GM12878 (cell line): ENCODE measurements around the gene TRPM1. TPM values are rescaled to one million over a fixed set of nuclear protein-coding genes. Genes with fewer than 3 reads are reported as not detected.

Experiments
- ATAC-seq: fragments of 200-7000 bp; cut with Tn5 transposase; 3 replicates; pipeline ENCODE4 v1.9.1; 2020; ENCODE audit warnings: mild to moderate bottlenecking, moderate library complexity
- BruUV-seq: library from RNA; stranded (reverse); fragments of 400-500 nt; replicated peaks from 2 replicates; lab custom pipeline; 2021; lab: Mats Ljungman, UMichigan
- CTCF ChIA-PET: fragments of 300-600 bp; sonication (Branson Sonifier 250); formaldehyde crosslinking; extraction: SDS; loops from one replicate; lab custom pipeline; 2021; ENCODE audit warnings: inconsistent platforms; lab: Yijun Ruan, JAX
- POLR2A ChIA-PET: fragments of 350-600 bp; formaldehyde crosslinking; extraction: SDS; loops from one replicate; lab custom pipeline; 2021; ENCODE audit warnings: inconsistent platforms; lab: Charles Lee
- RAD21 ChIA-PET: fragments of 300-600 bp; sonication (Branson Sonifier 250); formaldehyde crosslinking; loops from one replicate; lab custom pipeline; 2023; ENCODE audit warnings: antibody characterized with exemption; ENCODE audit not compliant: unreplicated experiment; lab: Charles Lee
- SMC1A ChIA-PET: fragments of 300-600 bp; sonication (Branson Sonifier 250); formaldehyde crosslinking; loops from one replicate; lab custom pipeline; 2023; ENCODE audit not compliant: unreplicated experiment, uncharacterized antibody; lab: Charles Lee
- DNase-seq: peaks from one replicate; pipeline ENCODE4 v3.0.0-alpha.2; 2011; ENCODE audit warnings: low read depth, low spot score
- FAIRE-seq: peaks from 3 replicates; lab custom pipeline; 2011; peaks lifted over from hg19 to GRCh38; lab: Jason Lieb, UNC
- H2AFZ ChIP-seq: 2 replicates; pipeline ENCODE4 v1.6.0; 2011; ENCODE audit warnings: low read depth, low read length, control low read depth; ENCODE audit not compliant: control insufficient read depth
- H3K27ac ChIP-seq: 2 replicates; pipeline ENCODE4 v1.5.1; 2011; ENCODE audit warnings: control low read depth; ENCODE audit not compliant: control insufficient read depth, insufficient read depth
- H3K27me3 ChIP-seq, 2 experiments: replicated peaks in 1 of 2; 2 replicates each; pipeline versions ENCODE4 v1.6.0 to v1.6.1; 2011; ENCODE audit warnings: low read length in 1 of 2; ENCODE audit not compliant: control insufficient read depth in 2 of 2, insufficient read depth in 2 of 2
- H3K36me3 ChIP-seq, 2 experiments: 2 replicates each; pipeline ENCODE4 v1.5.1; 2011; ENCODE audit warnings: low read length in 1 of 2; ENCODE audit not compliant: control insufficient read depth in 2 of 2, insufficient read depth in 2 of 2
- H3K4me1 ChIP-seq: 2 replicates; pipeline ENCODE4 v1.6.1; 2011; ENCODE audit warnings: mild to moderate bottlenecking, low read length, moderate library complexity, mixed read lengths; ENCODE audit not compliant: control insufficient read depth, insufficient read depth
- H3K4me2 ChIP-seq: 2 replicates; pipeline ENCODE4 v1.6.0; 2011; ENCODE audit warnings: control low read depth; ENCODE audit not compliant: control insufficient read depth, insufficient read depth
- H3K4me3 ChIP-seq: fragments of 200-600 bp; sonication (generic); 2 replicates; pipeline ENCODE4 v1.5.1; 2016
- H3K79me2 ChIP-seq: 2 replicates; pipeline ENCODE4 v1.6.0; 2011; ENCODE audit warnings: low read length; ENCODE audit not compliant: control insufficient read depth, insufficient read depth
- H3K9ac ChIP-seq: 2 replicates; pipeline ENCODE4 v1.8.0; 2011; ENCODE audit warnings: low read length, control low read depth, mixed read lengths; ENCODE audit not compliant: control insufficient read depth, insufficient read depth
- H3K9me3 ChIP-seq: replicated peaks from 3 replicates; pipeline ENCODE4 v1.5.1; 2011; ENCODE audit warnings: mild to moderate bottlenecking, low read length; ENCODE audit not compliant: control insufficient read depth, insufficient read depth
- H4K20me1 ChIP-seq: 2 replicates; pipeline ENCODE4 v1.6.0; 2011; ENCODE audit not compliant: control insufficient read depth, insufficient read depth
- ASH2L ChIP-seq: fragments of 300-600, 200-600 bp; sonication (generic); IDR thresholded peaks from 2 replicates; pipeline ENCODE4 v1.6.1; 2017; ENCODE audit warnings: low read depth, mild to moderate bottlenecking, borderline replicate concordance
- CHD4 ChIP-seq: fragments of 200-600 bp; sonication (generic); IDR thresholded peaks from 2 replicates; pipeline ENCODE4 v1.6.1; 2016; ENCODE audit warnings: mild to moderate bottlenecking
- HDAC2 ChIP-seq: fragments of 200-600 bp; sonication (generic); IDR thresholded peaks from 2 replicates; pipeline ENCODE4 v1.6.1; 2017
- POLR2A ChIP-seq: IDR thresholded peaks from 2 replicates; pipeline ENCODE4 v1.6.1; 2011; ENCODE audit warnings: low read depth, mild to moderate bottlenecking, low read length
- SP1 ChIP-seq: IDR thresholded peaks from one replicate; pipeline ENCODE4 v1.6.1; 2011; ENCODE audit warnings: low read depth, low read length
- TCF7 ChIP-seq: IDR thresholded peaks from 2 replicates; pipeline ENCODE4 v1.6.1; 2014; ENCODE audit warnings: antibody characterized with exemption, borderline replicate concordance
- WGBS: methylation state at CpG from one replicate; pipeline ENCODE4 v1.1.6; 2016; ENCODE audit warnings: low lambda C conversion rate; ENCODE audit not compliant: insufficient replicate concordance, insufficient coverage; ENCODE audit errors: missing lambda C conversion rate; 5-methylcytosine and 5-hydroxymethylcytosine counted together
- in situ Hi-C: fragments of 300-500 bp; cut with MboI; formaldehyde crosslinking; loops from 9 replicates; pipeline ENCODE4 v1.14.3; 2018; ENCODE audit warnings: mixed read lengths
- intact Hi-C: fragments of 100-400 bp; cut with micrococcal nuclease; formaldehyde crosslinking; loops from one replicate; pipeline ENCODE4 v1.14.2; 2022; ENCODE audit not compliant: unreplicated experiment
- polyA plus RNA-seq, 11 experiments: library from polyadenylated mRNA; depleted of rRNA in 4 of 11; unstranded in 6 of 11; stranded (reverse) in 5 of 11; fragments of >200 nt; fragmentation: Nextera tagmentation in 4 of 11; fragmentation: Illumina TruSeq in 1 of 11; extraction: Ambion mirVana in 4 of 11; extraction: Trizol in 1 of 11; gene quantifications; 1 replicate in 1 of 11; 2 replicates in 10 of 11; pipeline versions ENCODE4 v1.2.1 to v1.2.3, GENCODE V29; 2011 to 2016; ENCODE audit warnings: inconsistent platforms in 2 of 11, missing spikeins in 2 of 11, low read depth in 1 of 11
- total RNA-seq, 4 experiments: library from RNA; depleted of rRNA in 3 of 4; stranded (reverse); fragments of >200 nt in 3 of 4; fragmentation: Illumina TruSeq in 1 of 4; extraction: Trizol in 1 of 4; gene quantifications; 2 replicates each; pipeline versions ENCODE4 v1.2.1 to v1.2.3, GENCODE V29; 2013 to 2021
- TF ChIP-seq, protein P1 (sequence below), 3 experiments: IDR thresholded peaks in 2 of 3; conservative IDR thresholded peaks in 1 of 3; 2 replicates each; pipeline ENCODE4 v1.5.1; 2011; ENCODE audit warnings: low read depth in 3 of 3, low read length in 3 of 3, mild to moderate bottlenecking in 3 of 3, control low read depth in 2 of 3, moderate library complexity in 2 of 3, inconsistent platforms in 1 of 3, mixed read lengths in 1 of 3; ENCODE audit not compliant: control insufficient read depth in 2 of 3, insufficient read depth in 1 of 3; ENCODE audit errors: extremely low read depth in 1 of 3

TRPM1 gene
- total and polyA plus RNA-seq, 10 of the 15 experiments (the other 5 are each of a cell fraction or from before 2014, with no cell fraction given): 0.01 to 0.10 (median 0.05) TPM; not detected in 4

GRCh38 chr15:30969724-30970123 lies 131.8 kb downstream of the TRPM1 start:
- ChIA-PET SMC1A (interaction anchor here (1.3 to 4.5 kb wide), 3 partner anchors 13 to 44 kb away, joined by 4 to 22 read pairs (median 5); no protein-coding TSS in a partner anchor), CTCF (interaction anchor here (1.3 kb wide), 1 partner anchor 111 kb away, joined by 3 read pairs; no protein-coding TSS in a partner anchor), POLR2A (no interaction called here), RAD21 (no interaction called here)
- no peak overlapping the region for H3K9ac ChIP-seq
- no peaks in the 10 kb centered on the region for H3K79me2 ChIP-seq
- ATAC-seq (no peak), FAIRE-seq (no peak), DNase-seq (no peak)
- no peak overlapping the region for H3K4me3 ChIP-seq
- H2AFZ ChIP-seq: no peak overlapping the region
- no peak overlapping the region for H3K27ac ChIP-seq
- no peaks in the 10 kb centered on the region for H4K20me1 ChIP-seq
- in situ Hi-C loops: no loop called here
- no peaks in the 10 kb centered on the region for H3K27me3 ChIP-seq
- WGBS: 100% methylated on average over 2 of the region's 2 CpGs
- no peaks in the 10 kb centered on the region for H3K9me3 ChIP-seq
- H3K36me3 ChIP-seq: peaks cover 2 to 3% of the 10 kb centered on the region in 2 experiments; a peak in 2 of 4 replicates
- no TSS peak for BruUV-seq
- H3K4me2 ChIP-seq: no peak overlapping the region
- intact Hi-C loops: loop anchor here (5.0 kb wide), 1 partner anchor 47 kb away; no protein-coding TSS in a partner anchor
- H3K4me1 ChIP-seq: peaks cover 14% of the 10 kb centered on the region; the same call in 1 of the 2 replicates
- TF ChIP-seq POLR2A (no peak), SP1 (no peak), HDAC2 (no peak), ASH2L (no peak), TCF7 (no peak), CHD4 (no peak)
- TF ChIP-seq, protein P1, sequence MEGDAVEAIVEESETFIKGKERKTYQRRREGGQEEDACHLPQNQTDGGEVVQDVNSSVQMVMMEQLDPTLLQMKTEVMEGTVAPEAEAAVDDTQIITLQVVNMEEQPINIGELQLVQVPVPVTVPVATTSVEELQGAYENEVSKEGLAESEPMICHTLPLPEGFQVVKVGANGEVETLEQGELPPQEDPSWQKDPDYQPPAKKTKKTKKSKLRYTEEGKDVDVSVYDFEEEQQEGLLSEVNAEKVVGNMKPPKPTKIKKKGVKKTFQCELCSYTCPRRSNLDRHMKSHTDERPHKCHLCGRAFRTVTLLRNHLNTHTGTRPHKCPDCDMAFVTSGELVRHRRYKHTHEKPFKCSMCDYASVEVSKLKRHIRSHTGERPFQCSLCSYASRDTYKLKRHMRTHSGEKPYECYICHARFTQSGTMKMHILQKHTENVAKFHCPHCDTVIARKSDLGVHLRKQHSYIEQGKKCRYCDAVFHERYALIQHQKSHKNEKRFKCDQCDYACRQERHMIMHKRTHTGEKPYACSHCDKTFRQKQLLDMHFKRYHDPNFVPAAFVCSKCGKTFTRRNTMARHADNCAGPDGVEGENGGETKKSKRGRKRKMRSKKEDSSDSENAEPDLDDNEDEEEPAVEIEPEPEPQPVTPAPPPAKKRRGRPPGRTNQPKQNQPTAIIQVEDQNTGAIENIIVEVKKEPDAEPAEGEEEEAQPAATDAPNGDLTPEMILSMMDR (IDR thresholded peaks at IDR 0.05 in 2 of 3, conservative IDR thresholded peaks at IDR 0.05 in 1 of 3; ENCODE audit: control insufficient read depth in 2 of 3, extremely low read depth in 1 of 3, insufficient read depth in 1 of 3, low read depth in 3 of 3, low read length in 3 of 3): no peak
